ENCODE data around the gene CCDC85B.

Gene CCDC85B

GRCh38 chr11:65900125-65900898 is 9.8 kb downstream of the CCDC85B start, which contains the start of gene FOSL1:
Gene FOSL1 (minus strand): TSS chr11:65900388. CDS start chr11:65900339, 49 bp downstream.
- peak; percentile 97 for DNase-seq (ENCODE audit: low read depth)
- peak within 1 kb of the TSS; percentile 90 for H3K4me3 ChIP-seq (ENCODE audit: low read depth, low read length)
- TF ChIP-seq CTCF (IDR thresholded peaks at IDR 0.05; ENCODE audit: low read depth, low read length) (no peak), MAX (IDR thresholded peaks at IDR 0.05; ENCODE audit: low read depth, low read length) (peak; percentile 68), MYC (IDR thresholded peaks at IDR 0.05; ENCODE audit: low read depth, low read length) (peak; percentile 81), POLR2A (IDR thresholded peaks at IDR 0.05; ENCODE audit: extremely low read depth, insufficient read length) (peak; percentile 95)

GRCh38 chr11:65900899-65901180 is 10.4 kb downstream of the CCDC85B start:
- TF ChIP-seq MYC (IDR thresholded peaks at IDR 0.05; ENCODE audit: low read depth, low read length) (no peak), POLR2A (IDR thresholded peaks at IDR 0.05; ENCODE audit: extremely low read depth, insufficient read length) (no peak), CTCF (IDR thresholded peaks at IDR 0.05; ENCODE audit: low read depth, low read length) (no peak), MAX (IDR thresholded peaks at IDR 0.05; ENCODE audit: low read depth, low read length) (no peak)
- DNase-seq (ENCODE audit: low read depth), result no peak
- H3K4me3 ChIP-seq (ENCODE audit: low read depth, low read length), result no peak overlapping the region

GRCh38 chr11:65903068-65903481 is 12.6 kb downstream of the CCDC85B start:
- DNase-seq (ENCODE audit: low read depth), result peak; percentile 78
- TF ChIP-seq POLR2A (IDR thresholded peaks at IDR 0.05; ENCODE audit: extremely low read depth, insufficient read length), result no peak
- TF ChIP-seq CTCF (IDR thresholded peaks at IDR 0.05; ENCODE audit: low read depth, low read length), result no peak
- no peak for TF ChIP-seq MAX (IDR thresholded peaks at IDR 0.05; ENCODE audit: low read depth, low read length)
- no peak for TF ChIP-seq MYC (IDR thresholded peaks at IDR 0.05; ENCODE audit: low read depth, low read length)
- no peak overlapping the region for H3K4me3 ChIP-seq (ENCODE audit: low read depth, low read length)

GRCh38 chr11:65903715-65904114 is 13.2 kb downstream of the CCDC85B start:
- no peak for DNase-seq (ENCODE audit: low read depth)
- no peak overlapping the region for H3K4me3 ChIP-seq (ENCODE audit: low read depth, low read length)
- TF ChIP-seq POLR2A (IDR thresholded peaks at IDR 0.05; ENCODE audit: extremely low read depth, insufficient read length) (no peak), MAX (IDR thresholded peaks at IDR 0.05; ENCODE audit: low read depth, low read length) (no peak), CTCF (IDR thresholded peaks at IDR 0.05; ENCODE audit: low read depth, low read length) (no peak)

GRCh38 chr11:65906602-65907001 is 16.1 kb downstream of the CCDC85B start:
- no peak overlapping the region for H3K4me3 ChIP-seq (ENCODE audit: low read depth, low read length)
- TF ChIP-seq MYC (IDR thresholded peaks at IDR 0.05; ENCODE audit: low read depth, low read length) (no peak), POLR2A (IDR thresholded peaks at IDR 0.05; ENCODE audit: extremely low read depth, insufficient read length) (no peak), CTCF (IDR thresholded peaks at IDR 0.05; ENCODE audit: low read depth, low read length) (no peak), MAX (IDR thresholded peaks at IDR 0.05; ENCODE audit: low read depth, low read length) (no peak)
- DNase-seq (ENCODE audit: low read depth), result no peak
